Activated CD8-positive, alpha-beta memory T cell treated with anti-CD3 and anti-CD28 coated beads, Interleukin-2, amount 10 ng/mL, durations not matched to agents 7 days and 5 days (primary cell): Measurements from ENCODE around the gene ITGB1. TPM values are rescaled to one million over a fixed set of nuclear protein-coding genes. Genes with fewer than 3 reads are reported as not detected.
A peak's percentile ranks its signal among the peaks of the same experiment; 100 is the strongest.

Source experiments
- ATAC-seq: fragments of 150-1000 bp; cut with Tn5 transposase; one replicate; pipeline ENCODE4 v1.10.0; 2021; ENCODE audit warnings: moderate library complexity
- CTCF ChIA-PET: fragments of 350-600 bp; sonication (Branson Sonifier 250); formaldehyde crosslinking; loops from one replicate; lab custom pipeline; 2021; ENCODE audit warnings: antibody characterized with exemption; lab: Charles Lee
- DNase-seq: peaks from one replicate; pipeline ENCODE4 v3.0.0-alpha.2; 2020
- H3K27ac Mint-ChIP-seq: one replicate; pipeline ENCODE4 v1.8.0; 2021; ENCODE audit warnings: mild to moderate bottlenecking, mixed read lengths
- H3K27me3 Mint-ChIP-seq: one replicate; pipeline ENCODE4 v1.8.0; 2021; ENCODE audit warnings: mixed read lengths
- H3K36me3 Mint-ChIP-seq: one replicate; pipeline ENCODE4 v1.8.0; 2021; ENCODE audit warnings: mild to moderate bottlenecking, mixed read lengths
- H3K4me1 Mint-ChIP-seq: one replicate; pipeline ENCODE4 v1.8.0; 2021; ENCODE audit warnings: mixed read lengths
- H3K4me3 Mint-ChIP-seq: one replicate; pipeline ENCODE4 v1.8.0; 2021; ENCODE audit warnings: mild to moderate bottlenecking, moderate library complexity, mixed read lengths
- H3K9me3 Mint-ChIP-seq: one replicate; pipeline ENCODE4 v1.8.0; 2022; ENCODE audit warnings: low read depth, mixed read lengths
- total RNA-seq, 2 experiments: library from RNA; stranded (reverse); gene quantifications; one replicate each; pipeline ENCODE4 v1.2.3, GENCODE V29; 2021

ITGB1 gene
- total RNA-seq, 2 experiments from 2014 or later: 54.2 to 59.9 TPM

DNA sequence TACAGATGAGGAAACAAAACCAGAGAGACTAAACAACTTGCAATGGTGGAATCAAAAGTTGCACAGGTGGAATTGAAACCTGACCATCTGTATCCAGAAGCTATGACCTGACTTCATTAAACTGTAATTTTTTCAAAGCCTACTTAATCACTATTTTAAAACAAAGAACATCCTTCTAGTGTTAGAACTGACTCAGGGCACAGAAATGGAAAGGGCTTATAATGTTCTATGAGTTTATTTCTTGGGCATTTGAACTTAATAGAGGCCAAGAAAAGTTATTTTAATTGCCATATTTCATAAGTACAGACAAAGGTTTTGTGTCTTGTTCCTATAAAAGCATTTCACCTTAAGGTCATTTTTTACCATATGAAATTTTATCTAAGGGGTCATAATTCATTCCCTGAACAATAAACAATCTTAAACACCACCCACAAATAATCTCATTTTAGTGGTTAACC, 8.8 kb downstream of the ITGB1 start:
- H3K9me3 Mint-ChIP-seq: no peaks in the 10 kb centered on the region
- peaks cover 43% of the 10 kb centered on the region for H3K4me1 Mint-ChIP-seq
- ATAC-seq (no peak), DNase-seq (no peak)
- no peak overlapping the region for H3K27ac Mint-ChIP-seq
- peaks cover 13% of the 10 kb centered on the region for H3K36me3 Mint-ChIP-seq
- no peak overlapping the region for H3K4me3 Mint-ChIP-seq
- CTCF ChIA-PET: no interaction called here
- no peaks in the 10 kb centered on the region for H3K27me3 Mint-ChIP-seq

DNA sequence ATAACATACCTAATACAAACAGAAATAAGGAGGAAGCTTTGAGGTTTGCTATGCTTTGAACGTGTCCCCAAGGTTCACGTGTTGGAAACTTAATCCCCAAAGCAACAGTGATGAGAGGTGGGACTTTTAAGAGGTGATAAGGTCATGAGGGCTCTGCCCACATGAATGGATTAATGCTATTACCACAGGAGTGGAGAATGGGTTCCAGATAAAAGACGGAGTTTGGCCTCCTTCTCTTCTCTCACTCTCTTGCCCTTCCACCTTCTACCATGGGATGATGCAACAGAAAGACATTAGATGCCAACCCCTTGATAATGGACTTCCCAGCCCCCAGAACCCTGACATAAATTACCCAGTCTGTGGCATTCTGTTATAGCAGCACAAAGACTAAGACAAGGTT, 9.6 kb downstream of the ITGB1 start:
- DNase-seq: no peak
- ATAC-seq: no peak
- CTCF ChIA-PET: no interaction called here
- Mint-ChIP-seq H3K4me1 (peaks cover 40% of the 10 kb centered on the region), H3K27me3 (no peaks in the 10 kb centered on the region), H3K4me3 (no peak overlapping the region), H3K36me3 (peaks cover 13% of the 10 kb centered on the region), H3K27ac (peak overlapping the region; percentile 9), H3K9me3 (no peaks in the 10 kb centered on the region)

DNA sequence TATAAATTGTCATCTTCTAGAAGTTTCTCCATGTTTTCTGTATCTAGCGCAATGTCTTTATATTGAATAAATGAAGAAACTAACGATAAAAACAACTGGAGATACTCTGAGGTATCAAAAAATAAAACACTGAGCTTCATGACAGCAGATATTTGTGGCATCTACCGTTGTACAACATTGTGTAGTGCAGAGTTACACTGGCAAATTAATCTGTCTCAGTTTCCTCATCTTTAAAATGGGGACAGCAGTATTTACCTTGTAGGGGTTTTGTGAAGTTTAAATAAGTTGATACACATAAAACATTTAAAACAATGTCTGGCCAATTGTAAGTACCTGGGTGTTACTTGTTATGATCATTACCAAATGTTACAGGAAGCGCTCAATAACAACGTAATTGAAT, 10.4 kb downstream of the ITGB1 start:
- CTCF ChIA-PET: no interaction called here
- DNase-seq (no peak), ATAC-seq (no peak)
- H3K4me3 Mint-ChIP-seq: no peak overlapping the region
- no peak overlapping the region for H3K27ac Mint-ChIP-seq
- H3K4me1 Mint-ChIP-seq: peaks cover 35% of the 10 kb centered on the region
- H3K9me3 Mint-ChIP-seq: no peaks in the 10 kb centered on the region
- H3K27me3 Mint-ChIP-seq: no peaks in the 10 kb centered on the region
- H3K36me3 Mint-ChIP-seq: peaks cover 13% of the 10 kb centered on the region

- Mint-ChIP-seq H3K36me3 (peaks cover 16% of the 10 kb centered on the region), H3K9me3 (no peaks in the 10 kb centered on the region), H3K27me3 (no peaks in the 10 kb centered on the region), H3K4me3 (no peak overlapping the region), H3K27ac (no peak overlapping the region), H3K4me1 (peaks cover 31% of the 10 kb centered on the region)
- ATAC-seq (no peak), DNase-seq (no peak)
- CTCF ChIA-PET: interaction anchor here (0.6 kb wide), 1 partner anchor 39 kb away, joined by 3 read pairs; no protein-coding TSS in a partner anchor
Measured at GRCh38 chr10:32946108-32946507, 11.9 kb downstream of the ITGB1 start.

- ATAC-seq (no peak), DNase-seq (no peak)
- Mint-ChIP-seq H3K4me3 (no peak overlapping the region), H3K27ac (no peak overlapping the region), H3K36me3 (peaks cover 8% of the 10 kb centered on the region), H3K9me3 (no peaks in the 10 kb centered on the region), H3K4me1 (peaks cover 27% of the 10 kb centered on the region), H3K27me3 (no peaks in the 10 kb centered on the region)
- CTCF ChIA-PET: interaction anchor here (1.7 kb wide), 1 partner anchor 10 kb away, joined by 4 read pairs; no protein-coding TSS in a partner anchor
Measured at GRCh38 chr10:32943854-32944661, 14.0 kb downstream of the ITGB1 start.

DNA sequence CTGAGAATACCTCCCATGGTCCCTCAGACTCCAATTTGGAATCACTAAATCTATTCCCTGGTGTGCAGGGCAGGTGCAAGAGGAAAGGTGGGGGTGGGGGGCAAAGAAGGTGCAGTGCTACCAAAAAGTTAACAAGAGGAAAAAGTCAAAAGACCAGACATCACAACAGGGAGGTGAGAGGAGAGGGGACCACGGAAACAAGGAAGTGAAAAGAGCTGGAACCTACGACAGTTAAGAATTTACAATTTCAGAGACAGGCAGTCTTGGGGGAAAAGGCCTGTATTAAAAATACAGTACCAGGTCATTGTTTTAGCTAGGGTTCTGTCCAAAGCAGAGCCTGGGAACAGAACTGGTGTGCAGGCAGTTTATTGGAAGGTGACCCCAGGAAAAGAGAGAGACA, 14.6 kb downstream of the ITGB1 start:
- Mint-ChIP-seq H3K4me3 (no peak overlapping the region), H3K27ac (no peak overlapping the region), H3K36me3 (peaks cover 5% of the 10 kb centered on the region), H3K4me1 (peaks cover 25% of the 10 kb centered on the region), H3K27me3 (no peaks in the 10 kb centered on the region), H3K9me3 (no peaks in the 10 kb centered on the region)
- DNase-seq (no peak), ATAC-seq (no peak)
- CTCF ChIA-PET: no interaction called here

GRCh38 chr10:32942081-32942480, 15.9 kb downstream of the ITGB1 start:
- no peaks in the 10 kb centered on the region for H3K27me3 Mint-ChIP-seq
- H3K4me3 Mint-ChIP-seq: no peak overlapping the region
- ATAC-seq: no peak
- H3K27ac Mint-ChIP-seq: no peak overlapping the region
- peaks cover 5% of the 10 kb centered on the region for H3K36me3 Mint-ChIP-seq
- CTCF ChIA-PET: interaction anchor here (1.1 kb wide), 1 partner anchor 15 kb away, joined by 4 read pairs; no protein-coding TSS in a partner anchor
- peaks cover 25% of the 10 kb centered on the region for H3K4me1 Mint-ChIP-seq
- H3K9me3 Mint-ChIP-seq: no peaks in the 10 kb centered on the region
- no peak for DNase-seq

DNA sequence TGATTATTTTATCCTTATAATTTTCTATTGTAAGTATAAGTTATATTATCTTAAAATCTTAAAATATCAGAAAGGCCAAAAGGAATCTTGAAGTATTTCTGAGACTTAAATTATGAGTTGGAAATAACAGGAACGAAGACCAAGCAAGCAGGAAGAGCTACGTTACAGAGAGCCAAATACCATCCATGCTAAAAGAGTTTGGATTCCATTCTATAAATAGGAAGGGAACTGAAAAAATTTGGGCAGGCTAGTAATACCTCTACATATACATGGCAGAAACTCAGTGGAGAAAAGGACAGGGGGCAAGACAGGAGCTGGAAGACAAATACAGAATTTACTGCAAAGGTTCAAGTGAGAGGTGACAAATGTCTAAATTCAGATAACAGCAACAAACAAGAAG, 16.7 kb downstream of the ITGB1 start:
- DNase-seq (no peak), ATAC-seq (no peak)
- H3K4me1 Mint-ChIP-seq: peaks cover 25% of the 10 kb centered on the region
- H3K4me3 Mint-ChIP-seq: no peak overlapping the region
- H3K27me3 Mint-ChIP-seq: no peaks in the 10 kb centered on the region
- CTCF ChIA-PET: interaction anchor here (1.1 kb wide), 1 partner anchor 16 kb away, joined by 4 read pairs; no protein-coding TSS in a partner anchor
- H3K36me3 Mint-ChIP-seq: peaks cover 5% of the 10 kb centered on the region
- H3K9me3 Mint-ChIP-seq: no peaks in the 10 kb centered on the region
- H3K27ac Mint-ChIP-seq: no peak overlapping the region

- ATAC-seq (no peak), DNase-seq (no peak)
- peaks cover 25% of the 10 kb centered on the region for H3K4me1 Mint-ChIP-seq
- CTCF ChIA-PET: no interaction called here
- H3K27me3 Mint-ChIP-seq: no peaks in the 10 kb centered on the region
- no peak overlapping the region for H3K4me3 Mint-ChIP-seq
- no peak overlapping the region for H3K27ac Mint-ChIP-seq
- no peaks in the 10 kb centered on the region for H3K9me3 Mint-ChIP-seq
- H3K36me3 Mint-ChIP-seq: peaks cover 7% of the 10 kb centered on the region
Measured at GRCh38 chr10:32940321-32941301, 17.4 kb downstream of the ITGB1 start.

DNA sequence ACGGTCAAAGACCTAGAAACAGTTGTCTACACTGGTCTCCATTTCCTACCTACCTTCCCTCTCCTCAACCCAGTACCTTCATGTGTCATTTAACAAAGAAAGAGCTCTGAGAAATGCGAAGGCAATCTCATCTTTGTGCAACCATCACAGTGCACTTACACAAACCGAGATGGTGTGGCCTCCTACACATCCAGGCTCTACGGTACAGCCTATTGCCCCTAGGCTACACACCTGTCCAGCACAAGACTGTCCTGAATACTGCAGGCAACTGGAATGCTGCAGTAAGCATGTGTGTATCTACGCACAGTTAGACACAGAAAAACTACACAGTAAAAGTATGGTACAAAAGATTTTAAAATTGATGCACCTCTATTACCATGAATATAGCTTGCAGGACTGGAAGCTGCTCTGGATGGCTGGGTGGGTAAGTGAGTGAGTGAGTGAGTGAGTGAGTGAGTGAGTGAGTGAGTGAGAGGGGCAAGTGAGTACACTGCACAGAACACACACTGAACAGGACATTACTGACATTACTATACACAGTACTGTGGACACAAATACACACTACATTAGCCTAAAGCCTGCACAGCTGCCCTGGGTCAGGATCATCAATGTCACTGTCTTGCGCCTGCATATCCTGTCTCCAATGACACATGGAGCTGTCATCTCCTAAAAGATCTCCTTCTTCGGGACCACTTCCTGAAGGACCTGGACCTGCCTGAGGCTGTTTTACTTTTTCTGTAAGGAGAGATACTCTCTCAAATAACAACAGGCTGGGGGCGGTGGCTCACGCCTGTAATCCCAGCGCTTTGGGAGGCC, 18.5 kb downstream of the ITGB1 start:
- Mint-ChIP-seq H3K4me1 (peaks cover 25% of the 10 kb centered on the region), H3K27me3 (no peaks in the 10 kb centered on the region), H3K9me3 (no peaks in the 10 kb centered on the region), H3K36me3 (peaks cover 15% of the 10 kb centered on the region), H3K27ac (no peak overlapping the region), H3K4me3 (no peak overlapping the region)
- ATAC-seq (no peak), DNase-seq (no peak)
- CTCF ChIA-PET: interaction anchor here (1.1 kb wide), 1 partner anchor 90 kb away, joined by 3 read pairs; no protein-coding TSS in a partner anchor

- Mint-ChIP-seq H3K27me3 (no peaks in the 10 kb centered on the region), H3K36me3 (peaks cover 15% of the 10 kb centered on the region), H3K4me1 (peaks cover 21% of the 10 kb centered on the region), H3K27ac (no peak overlapping the region), H3K9me3 (no peaks in the 10 kb centered on the region), H3K4me3 (no peak overlapping the region)
- ATAC-seq (no peak), DNase-seq (no peak)
- CTCF ChIA-PET: interaction anchor here (1.1 kb wide), 1 partner anchor 91 kb away, joined by 3 read pairs; no protein-coding TSS in a partner anchor
Measured at GRCh38 chr10:32938554-32939061, 19.4 kb downstream of the ITGB1 start.

GRCh38 chr10:32937911-32938424, 20.1 kb downstream of the ITGB1 start:
- CTCF ChIA-PET: no interaction called here
- no peak for ATAC-seq

More at GRCh38 chr10:32937911-32938424, 20.1 kb downstream of the ITGB1 start:
- no peak overlapping the region for H3K27ac Mint-ChIP-seq
- H3K36me3 Mint-ChIP-seq: peaks cover 16% of the 10 kb centered on the region
- no peak overlapping the region for H3K4me3 Mint-ChIP-seq
- no peaks in the 10 kb centered on the region for H3K9me3 Mint-ChIP-seq
- H3K4me1 Mint-ChIP-seq: peaks cover 17% of the 10 kb centered on the region
- DNase-seq: no peak
- H3K27me3 Mint-ChIP-seq: no peaks in the 10 kb centered on the region
